ENCODE data around the gene CISD3.

CISD3 gene

GRCh38 chr17:38702916-38703741 lies 27.0 kb upstream of the CISD3 start:
- Histone ChIP-seq H3K9ac (ENCODE audit: low read length) (peak overlapping the region; percentile 90), H4K91ac (ENCODE audit: low read length) (no peak overlapping the region), H3K14ac (ENCODE audit: low read length in 2 of 2) (no peak overlapping the region), H2BK15ac (ENCODE audit: low read depth, poor library complexity, severe bottlenecking) (peak overlapping the region; percentile 88), H2BK5ac (ENCODE audit: low read depth, low read length, poor library complexity, severe bottlenecking) (no peak overlapping the region), H3K79me1 (replicated peaks; ENCODE audit: low read length, poor library complexity, severe bottlenecking) (peaks cover 22% of the 10 kb centered on the region), H2AFZ (ENCODE audit: low read depth, low read length) (no peak overlapping the region), H3K27ac (ENCODE audit: low read length, poor library complexity, severe bottlenecking) (no peak overlapping the region), H2BK12ac (ENCODE audit: low read length in 2 of 2) (peak overlapping the region in 1 of 2 experiments; percentile 60), H3K23ac (ENCODE audit: low read length in 2 of 2) (peak overlapping the region in 1 of 2 experiments; percentile 84), H3K27me3 (ENCODE audit: control insufficient read depth in 1 of 2, insufficient read depth in 1 of 2, low read length in 2 of 2) (peaks cover 0 to 11% of the 10 kb centered on the region in 2 experiments), H2AK5ac (ENCODE audit: low read length, severe bottlenecking) (peak overlapping the region; percentile 44), H3K36me3 (ENCODE audit: control insufficient read depth in 1 of 2, insufficient read depth in 2 of 2, low read depth in 1 of 2, low read length in 2 of 2) (peaks cover 9 to 10% of the 10 kb centered on the region in 2 experiments), H3K4ac (ENCODE audit: low read depth in 1 of 2, low read length in 2 of 2) (peak overlapping the region in 1 of 2 experiments; percentile 69), H3K9me3 (ENCODE audit: control insufficient read depth, low read length) (no peaks in the 10 kb centered on the region), H4K8ac (ENCODE audit: low read length) (peak overlapping the region; percentile 63), H3K4me2 (ENCODE audit: low read length, poor library complexity, severe bottlenecking) (peak overlapping the region; percentile 84), H3K4me1 (ENCODE audit: control insufficient read depth, insufficient read depth, low read depth, low read length) (peaks cover 44% of the 10 kb centered on the region), H2BK120ac (ENCODE audit: low read depth, low read length) (no peak overlapping the region), H3K18ac (ENCODE audit: low read depth in 1 of 2, low read length in 2 of 2) (peak overlapping the region in 1 of 2 experiments; percentile 66), H3K4me3 (ENCODE audit: insufficient read depth in 1 of 2, low read depth in 1 of 2, low read length in 2 of 2) (peak overlapping the region; percentile 68 to 90)
- 5% methylated on average over 55 of the region's 55 CpGs for WGBS
- peak; percentile 8 for DNase-seq

- Histone ChIP-seq H3K36me3 (ENCODE audit: control insufficient read depth in 1 of 2, insufficient read depth in 2 of 2, low read depth in 1 of 2, low read length in 2 of 2) (peaks cover 11 to 15% of the 10 kb centered on the region in 2 experiments), H3K4ac (ENCODE audit: low read depth in 1 of 2, low read length in 2 of 2) (peak overlapping the region; percentile 42 to 91), H3K14ac (ENCODE audit: low read length in 2 of 2) (peak overlapping the region in 1 of 2 experiments; percentile 2), H3K4me1 (ENCODE audit: control insufficient read depth, insufficient read depth, low read depth, low read length) (peaks cover 46% of the 10 kb centered on the region), H3K9ac (ENCODE audit: low read length) (peak overlapping the region; percentile 90), H3K27me3 (ENCODE audit: control insufficient read depth in 1 of 2, insufficient read depth in 1 of 2, low read length in 2 of 2) (peaks cover 0 to 7% of the 10 kb centered on the region in 2 experiments), H2AK5ac (ENCODE audit: low read length, severe bottlenecking) (peak overlapping the region; percentile 5), H4K8ac (ENCODE audit: low read length) (peak overlapping the region; percentile 90), H3K23ac (ENCODE audit: low read length in 2 of 2) (peak overlapping the region in 1 of 2 experiments; percentile 84), H3K27ac (ENCODE audit: low read length, poor library complexity, severe bottlenecking) (no peak overlapping the region), H3K18ac (ENCODE audit: low read depth in 1 of 2, low read length in 2 of 2) (peak overlapping the region; percentile 71 to 91), H2BK12ac (ENCODE audit: low read length in 2 of 2) (peak overlapping the region in 1 of 2 experiments; percentile 60), H2BK15ac (ENCODE audit: low read depth, poor library complexity, severe bottlenecking) (peak overlapping the region; percentile 88), H3K4me3 (ENCODE audit: insufficient read depth in 1 of 2, low read depth in 1 of 2, low read length in 2 of 2) (peak overlapping the region; percentile 78 to 90), H4K91ac (ENCODE audit: low read length) (peak overlapping the region; percentile 90), H3K4me2 (ENCODE audit: low read length, poor library complexity, severe bottlenecking) (peak overlapping the region; percentile 84), H2AFZ (ENCODE audit: low read depth, low read length) (peak overlapping the region; percentile 67), H2BK120ac (ENCODE audit: low read depth, low read length) (peak overlapping the region; percentile 80), H3K9me3 (ENCODE audit: control insufficient read depth, low read length) (no peaks in the 10 kb centered on the region), H3K79me1 (replicated peaks; ENCODE audit: low read length, poor library complexity, severe bottlenecking) (peaks cover 26% of the 10 kb centered on the region), H2BK5ac (ENCODE audit: low read depth, low read length, poor library complexity, severe bottlenecking) (no peak overlapping the region)
- 1% methylated on average over 42 of the region's 50 CpGs for WGBS
- peak; percentile 41 for DNase-seq
Observed at GRCh38 chr17:38703742-38704605, 26.2 kb upstream of the CISD3 start.

GRCh38 chr17:38704606-38705522 lies 25.3 kb upstream of the CISD3 start, which contains the start of gene MLLT6:
Gene MLLT6, plus strand, starts transcription at chr17:38705273. Its CDS starts 360 bp downstream, at chr17:38705633.
- peak within 1 kb of the TSS; percentile 99 for H2BK15ac ChIP-seq (ENCODE audit: low read depth, poor library complexity, severe bottlenecking)
- WGBS = 2% methylated on average over 50 of the region's 100 CpGs
- H3K36me3 ChIP-seq (ENCODE audit: control insufficient read depth in 1 of 2, insufficient read depth in 2 of 2, low read depth in 1 of 2, low read length in 2 of 2) = peaks cover 17 to 24% of the 10 kb centered on the region in 2 experiments
- H3K4me3 ChIP-seq (ENCODE audit: insufficient read depth in 1 of 2, low read depth in 1 of 2, low read length in 2 of 2) = peak within 1 kb of the TSS; percentile 78 to 91
- H3K9me3 ChIP-seq (ENCODE audit: control insufficient read depth, low read length) = no peaks in the 10 kb centered on the region
- peak within 1 kb of the TSS in 1 of 2 experiments; percentile 32 for H3K23ac ChIP-seq (ENCODE audit: low read length in 2 of 2)
- H3K27me3 ChIP-seq (ENCODE audit: control insufficient read depth in 1 of 2, insufficient read depth in 1 of 2, low read length in 2 of 2) = no peaks in the 10 kb centered on the region
- H3K14ac ChIP-seq (ENCODE audit: low read length in 2 of 2) = peak within 1 kb of the TSS in 1 of 2 experiments; percentile 12
- peak within 1 kb of the TSS; percentile 67 for H2AFZ ChIP-seq (ENCODE audit: low read depth, low read length)
- peak within 1 kb of the TSS; percentile 53 to 91 for H3K4ac ChIP-seq (ENCODE audit: low read depth in 1 of 2, low read length in 2 of 2)
- peak within 1 kb of the TSS; percentile 95 for H3K4me2 ChIP-seq (ENCODE audit: low read length, poor library complexity, severe bottlenecking)
- peak within 1 kb of the TSS; percentile 90 for H4K91ac ChIP-seq (ENCODE audit: low read length)
- peaks cover 51% of the 10 kb centered on the region for H3K4me1 ChIP-seq (ENCODE audit: control insufficient read depth, insufficient read depth, low read depth, low read length)
- H2BK120ac ChIP-seq (ENCODE audit: low read depth, low read length) = peak within 1 kb of the TSS; percentile 80
- H2BK5ac ChIP-seq (ENCODE audit: low read depth, low read length, poor library complexity, severe bottlenecking) = peak within 1 kb of the TSS; percentile 40
- peak within 1 kb of the TSS; percentile 90 for H3K9ac ChIP-seq (ENCODE audit: low read length)
- H3K79me1 ChIP-seq (replicated peaks; ENCODE audit: low read length, poor library complexity, severe bottlenecking) = peaks cover 28% of the 10 kb centered on the region
- peak within 1 kb of the TSS; percentile 90 to 91 for H3K18ac ChIP-seq (ENCODE audit: low read depth in 1 of 2, low read length in 2 of 2)
- peak within 1 kb of the TSS; percentile 90 for H4K8ac ChIP-seq (ENCODE audit: low read length)
- H3K27ac ChIP-seq (ENCODE audit: low read length, poor library complexity, severe bottlenecking) = peak within 1 kb of the TSS; percentile 64
- peak within 1 kb of the TSS; percentile 5 for H2AK5ac ChIP-seq (ENCODE audit: low read length, severe bottlenecking)
- H2BK12ac ChIP-seq (ENCODE audit: low read length in 2 of 2) = peak within 1 kb of the TSS; percentile 7 to 38
- DNase-seq = peak; percentile 85
